Mesenchymal stem cell (in vitro differentiated cells and primary cell): ENCODE data around the gene CALML6.

ENCODE experiments used
- DNase-seq: peaks from one replicate; pipeline ENCODE4 v3.0.0-alpha.2; 2013
- H2AFZ ChIP-seq: one replicate; pipeline ENCODE4 v1.6.1; 2013; ENCODE audit warnings: low read depth, mild to moderate bottlenecking, control low read depth, inconsistent platforms, low read length, moderate library complexity
- H2AK5ac ChIP-seq: 2 replicates; pipeline ENCODE4 v1.6.1; 2013; ENCODE audit warnings: low read length, moderate library complexity, mild to moderate bottlenecking, inconsistent platforms; ENCODE audit not compliant: severe bottlenecking
- H2BK120ac ChIP-seq: one replicate; pipeline ENCODE4 v1.6.1; 2013; ENCODE audit warnings: low read depth, mild to moderate bottlenecking, inconsistent platforms, low read length, moderate library complexity
- H2BK12ac ChIP-seq, 2 experiments: one replicate each; pipeline ENCODE4 v1.6.1; 2013; ENCODE audit warnings: inconsistent platforms in 2 of 2, low read length in 2 of 2, mild to moderate bottlenecking in 2 of 2, moderate library complexity in 2 of 2, control low read depth in 1 of 2
- H2BK15ac ChIP-seq: one replicate; pipeline ENCODE4 v1.6.1; 2013; ENCODE audit warnings: mild to moderate bottlenecking, low read depth, inconsistent platforms; ENCODE audit not compliant: poor library complexity, severe bottlenecking
- H2BK5ac ChIP-seq: 2 replicates; pipeline ENCODE4 v1.6.1; 2013; ENCODE audit warnings: low read depth, mild to moderate bottlenecking, low read length, control low read depth, inconsistent platforms; ENCODE audit not compliant: poor library complexity, severe bottlenecking
- H3K14ac ChIP-seq, 2 experiments: one replicate each; pipeline ENCODE4 v1.6.1; 2013; ENCODE audit warnings: inconsistent platforms in 2 of 2, low read length in 2 of 2, control low read depth in 1 of 2, mild to moderate bottlenecking in 1 of 2, moderate library complexity in 1 of 2
- H3K18ac ChIP-seq, 2 experiments: one replicate each; pipeline ENCODE4 v1.6.1; 2013; ENCODE audit warnings: inconsistent platforms in 2 of 2, low read length in 2 of 2, control low read depth in 1 of 2, low read depth in 1 of 2, mild to moderate bottlenecking in 1 of 2
- H3K23ac ChIP-seq, 2 experiments: one replicate each; pipeline ENCODE4 v1.6.1; 2013; ENCODE audit warnings: inconsistent platforms in 2 of 2, low read length in 2 of 2, mild to moderate bottlenecking in 2 of 2, moderate library complexity in 2 of 2, control low read depth in 1 of 2
- H3K27ac ChIP-seq: 2 replicates; pipeline ENCODE4 v1.5.1; 2013; ENCODE audit warnings: mild to moderate bottlenecking, moderate library complexity, low read length, control low read depth, inconsistent platforms; ENCODE audit not compliant: poor library complexity, severe bottlenecking
- H3K27me3 ChIP-seq, 2 experiments: 2 replicates each; pipeline versions ENCODE4 v1.6.1 to v1.7.0; 2013; ENCODE audit warnings: low read length in 2 of 2, mild to moderate bottlenecking in 2 of 2, moderate library complexity in 2 of 2, control low read depth in 1 of 2, inconsistent platforms in 1 of 2; ENCODE audit not compliant: control insufficient read depth in 1 of 2, insufficient read depth in 1 of 2
- H3K36me3 ChIP-seq, 2 experiments: 2 replicates each; pipeline versions ENCODE4 v1.6.1 to v1.7.0; 2013; ENCODE audit warnings: low read length in 2 of 2, control low read depth in 1 of 2, inconsistent platforms in 1 of 2, low read depth in 1 of 2, mild to moderate bottlenecking in 1 of 2; ENCODE audit not compliant: insufficient read depth in 2 of 2, control insufficient read depth in 1 of 2
- H3K4ac ChIP-seq, 2 experiments: one replicate each; pipeline ENCODE4 v1.6.1; 2013; ENCODE audit warnings: inconsistent platforms in 2 of 2, low read length in 2 of 2, mild to moderate bottlenecking in 2 of 2, moderate library complexity in 2 of 2, control low read depth in 1 of 2, low read depth in 1 of 2
- H3K4me1 ChIP-seq: 2 replicates; pipeline ENCODE4 v1.6.1; 2013; ENCODE audit warnings: low read depth, low read length, control low read depth; ENCODE audit not compliant: control insufficient read depth, insufficient read depth
- H3K4me2 ChIP-seq: 2 replicates; pipeline ENCODE4 v1.6.1; 2013; ENCODE audit warnings: low read length, mild to moderate bottlenecking, inconsistent platforms; ENCODE audit not compliant: poor library complexity, severe bottlenecking
- H3K4me3 ChIP-seq, 2 experiments: 2 replicates each; pipeline versions ENCODE4 v1.5.1 to v1.7.0; 2013; ENCODE audit warnings: low read length in 2 of 2, mild to moderate bottlenecking in 2 of 2, control low read depth in 1 of 2, low read depth in 1 of 2; ENCODE audit not compliant: insufficient read depth in 1 of 2
- H3K79me1 ChIP-seq: replicated peaks from 2 replicates; pipeline ENCODE4 v1.6.1; 2013; ENCODE audit warnings: mild to moderate bottlenecking, control low read depth, low read length, inconsistent platforms; ENCODE audit not compliant: poor library complexity, severe bottlenecking
- H3K9ac ChIP-seq: 2 replicates; pipeline ENCODE4 v1.7.0; 2013; ENCODE audit warnings: mild to moderate bottlenecking, low read length, moderate library complexity
- H3K9me3 ChIP-seq: 2 replicates; pipeline ENCODE4 v1.7.0; 2013; ENCODE audit warnings: mild to moderate bottlenecking, low read length; ENCODE audit not compliant: control insufficient read depth
- H4K8ac ChIP-seq: one replicate; pipeline ENCODE4 v1.6.1; 2013; ENCODE audit warnings: inconsistent platforms, mild to moderate bottlenecking, low read length, moderate library complexity
- H4K91ac ChIP-seq: one replicate; pipeline ENCODE4 v1.6.1; 2013; ENCODE audit warnings: mild to moderate bottlenecking, low read length, inconsistent platforms
- WGBS: methylation state at CpG from one replicate; pipeline ENCODE4 v1.1.7; 2013; ENCODE audit warnings: mixed read lengths; 5-methylcytosine and 5-hydroxymethylcytosine counted together

The CALML6 gene

DNA sequence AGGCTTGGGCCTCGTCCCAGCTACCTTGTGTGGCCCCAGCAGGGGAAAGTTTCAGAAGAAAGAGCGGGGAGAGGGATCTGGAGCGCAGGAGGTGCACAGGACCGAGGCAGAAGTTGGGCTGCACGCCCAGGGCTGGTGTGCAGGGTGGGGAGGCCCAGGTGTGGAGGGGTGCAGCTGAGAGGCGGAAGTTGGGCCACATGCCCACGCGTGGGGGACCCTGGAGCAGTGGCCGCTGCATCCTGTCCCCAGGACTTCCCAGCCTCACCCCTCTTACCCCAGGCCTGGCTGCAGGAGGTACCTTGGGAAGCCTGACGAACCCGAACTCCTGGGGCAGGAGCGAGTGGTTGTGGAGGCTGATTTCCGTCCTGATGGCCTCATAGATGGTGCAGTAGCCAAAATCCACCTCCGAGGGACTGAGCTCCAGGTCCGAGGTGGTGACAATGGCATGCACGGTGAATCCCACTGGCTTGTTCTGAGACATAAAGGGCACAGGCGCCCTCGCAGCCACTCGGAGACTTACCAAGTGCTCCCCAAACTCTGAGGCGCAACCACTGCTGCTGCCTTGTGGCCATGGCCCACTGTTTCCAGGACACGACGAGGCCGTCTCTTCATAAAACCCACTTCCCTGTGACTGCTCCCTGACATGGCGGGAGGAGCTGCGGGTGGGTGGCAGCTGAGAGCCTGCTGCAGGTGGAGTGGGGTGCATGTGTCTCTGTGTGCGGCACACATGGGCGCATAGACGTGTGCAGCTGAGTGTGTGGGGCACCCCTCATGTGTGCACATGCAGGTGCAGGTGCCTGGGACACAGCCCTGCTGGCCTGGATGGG, 24.4 kb downstream of the CALML6 start:
- H3K79me1 ChIP-seq = no peaks in the 10 kb centered on the region
- H3K23ac ChIP-seq = no peak overlapping the region
- H3K9me3 ChIP-seq = no peaks in the 10 kb centered on the region
- no peak overlapping the region for H2BK15ac ChIP-seq
- H3K9ac ChIP-seq = no peak overlapping the region
- H3K36me3 ChIP-seq = no peaks in the 10 kb centered on the region
- no peak overlapping the region for H3K14ac ChIP-seq
- no peak overlapping the region for H4K91ac ChIP-seq
- H4K8ac ChIP-seq = no peak overlapping the region
- H3K27me3 ChIP-seq = peaks cover 7 to 75% of the 10 kb centered on the region in 2 experiments
- H2AFZ ChIP-seq = no peak overlapping the region
- DNase-seq = no peak
- H3K4me2 ChIP-seq = no peak overlapping the region
- H3K4me3 ChIP-seq = no peak overlapping the region
- no peak overlapping the region for H2BK120ac ChIP-seq
- H3K4ac ChIP-seq = no peak overlapping the region
- H2BK12ac ChIP-seq = no peak overlapping the region
- no peak overlapping the region for H2AK5ac ChIP-seq
- no peak overlapping the region for H3K27ac ChIP-seq
- 88% methylated on average over 24 of the region's 28 CpGs for WGBS
- H3K18ac ChIP-seq = no peak overlapping the region
- H3K4me1 ChIP-seq = peaks cover 9% of the 10 kb centered on the region
- H2BK5ac ChIP-seq = no peak overlapping the region

DNA sequence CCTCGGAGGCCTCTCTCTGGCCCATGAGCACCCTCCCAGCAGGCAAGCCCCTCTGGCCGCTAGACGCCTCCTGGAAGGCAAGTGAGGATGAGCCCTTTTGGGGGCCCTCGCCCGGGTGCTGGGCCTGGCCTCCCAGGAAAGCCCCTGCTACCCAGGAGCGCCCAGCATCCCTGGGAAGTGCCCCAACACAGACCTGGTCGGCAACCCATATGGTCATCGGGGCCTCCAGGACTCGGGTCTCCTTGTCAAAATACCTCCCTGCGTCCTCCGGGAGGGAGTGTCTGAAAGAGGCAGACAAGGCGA, 25.0 kb downstream of the CALML6 start:
- no peak overlapping the region for H2BK12ac ChIP-seq
- no peaks in the 10 kb centered on the region for H3K79me1 ChIP-seq
- H3K36me3 ChIP-seq = no peaks in the 10 kb centered on the region
- peaks cover 9% of the 10 kb centered on the region for H3K4me1 ChIP-seq
- H3K4me3 ChIP-seq = no peak overlapping the region
- no peak overlapping the region for H3K4ac ChIP-seq
- no peak overlapping the region for H4K91ac ChIP-seq
- no peak overlapping the region for H3K18ac ChIP-seq
- H4K8ac ChIP-seq = no peak overlapping the region
- no peak for DNase-seq
- H2BK5ac ChIP-seq = no peak overlapping the region
- peaks cover 7 to 79% of the 10 kb centered on the region in 2 experiments for H3K27me3 ChIP-seq
- H3K9ac ChIP-seq = no peak overlapping the region
- H3K23ac ChIP-seq = no peak overlapping the region
- H2AK5ac ChIP-seq = no peak overlapping the region
- no peaks in the 10 kb centered on the region for H3K9me3 ChIP-seq
- H3K27ac ChIP-seq = no peak overlapping the region
- no peak overlapping the region for H3K4me2 ChIP-seq
- no peak overlapping the region for H2BK120ac ChIP-seq
- no peak overlapping the region for H2BK15ac ChIP-seq
- WGBS = 93% methylated on average over 12 of the region's 12 CpGs
- H2AFZ ChIP-seq = no peak overlapping the region
- H3K14ac ChIP-seq = no peak overlapping the region

DNA sequence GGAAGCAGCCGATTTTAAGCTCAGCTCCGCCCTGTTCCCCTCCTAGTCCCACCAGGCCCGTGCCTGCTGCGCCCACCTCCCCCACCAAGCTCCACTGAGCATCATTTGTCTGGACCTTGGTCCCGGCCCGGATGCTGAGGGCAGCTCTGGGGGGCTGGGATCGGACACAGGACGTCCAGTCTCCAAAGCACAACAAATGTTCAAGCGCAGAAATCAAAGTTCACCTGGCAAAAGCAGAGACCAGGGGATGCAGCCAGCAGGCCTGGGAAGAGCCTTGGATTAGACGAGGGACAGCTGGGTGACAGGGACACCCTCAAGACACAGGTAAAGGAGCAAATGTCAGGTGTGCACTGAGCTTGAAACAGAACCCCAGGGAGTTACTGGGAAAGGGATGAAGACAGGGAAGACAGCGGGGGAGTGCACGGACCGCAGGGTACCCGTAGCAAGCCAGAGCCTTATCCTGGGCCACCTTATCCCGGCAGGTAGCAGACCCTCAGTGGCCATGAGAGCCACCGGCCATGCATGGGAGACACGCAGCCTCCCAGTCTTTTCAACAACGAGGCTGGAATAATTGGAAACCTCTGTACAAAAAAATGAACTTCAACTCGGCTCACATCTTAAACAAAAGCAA, 26.3 kb downstream of the CALML6 start:
- H3K79me1 ChIP-seq = no peaks in the 10 kb centered on the region
- H3K9me3 ChIP-seq = no peaks in the 10 kb centered on the region
- H3K36me3 ChIP-seq = no peaks in the 10 kb centered on the region
- no peak overlapping the region for H3K18ac ChIP-seq
- H2BK5ac ChIP-seq = no peak overlapping the region
- no peak overlapping the region for H2AK5ac ChIP-seq
- no peak overlapping the region for H3K9ac ChIP-seq
- H3K4me1 ChIP-seq = peaks cover 11% of the 10 kb centered on the region
- H3K4me3 ChIP-seq = no peak overlapping the region
- H4K91ac ChIP-seq = no peak overlapping the region
- H2AFZ ChIP-seq = no peak overlapping the region
- no peak overlapping the region for H2BK15ac ChIP-seq
- no peak overlapping the region for H2BK12ac ChIP-seq
- H3K4ac ChIP-seq = no peak overlapping the region
- no peak overlapping the region for H3K27ac ChIP-seq
- no peak overlapping the region for H2BK120ac ChIP-seq
- 78% methylated on average over 19 of the region's 19 CpGs for WGBS
- H3K23ac ChIP-seq = no peak overlapping the region
- H3K4me2 ChIP-seq = no peak overlapping the region
- DNase-seq = no peak
- H3K14ac ChIP-seq = no peak overlapping the region
- peaks cover 7 to 89% of the 10 kb centered on the region in 2 experiments for H3K27me3 ChIP-seq
- H4K8ac ChIP-seq = no peak overlapping the region

DNA sequence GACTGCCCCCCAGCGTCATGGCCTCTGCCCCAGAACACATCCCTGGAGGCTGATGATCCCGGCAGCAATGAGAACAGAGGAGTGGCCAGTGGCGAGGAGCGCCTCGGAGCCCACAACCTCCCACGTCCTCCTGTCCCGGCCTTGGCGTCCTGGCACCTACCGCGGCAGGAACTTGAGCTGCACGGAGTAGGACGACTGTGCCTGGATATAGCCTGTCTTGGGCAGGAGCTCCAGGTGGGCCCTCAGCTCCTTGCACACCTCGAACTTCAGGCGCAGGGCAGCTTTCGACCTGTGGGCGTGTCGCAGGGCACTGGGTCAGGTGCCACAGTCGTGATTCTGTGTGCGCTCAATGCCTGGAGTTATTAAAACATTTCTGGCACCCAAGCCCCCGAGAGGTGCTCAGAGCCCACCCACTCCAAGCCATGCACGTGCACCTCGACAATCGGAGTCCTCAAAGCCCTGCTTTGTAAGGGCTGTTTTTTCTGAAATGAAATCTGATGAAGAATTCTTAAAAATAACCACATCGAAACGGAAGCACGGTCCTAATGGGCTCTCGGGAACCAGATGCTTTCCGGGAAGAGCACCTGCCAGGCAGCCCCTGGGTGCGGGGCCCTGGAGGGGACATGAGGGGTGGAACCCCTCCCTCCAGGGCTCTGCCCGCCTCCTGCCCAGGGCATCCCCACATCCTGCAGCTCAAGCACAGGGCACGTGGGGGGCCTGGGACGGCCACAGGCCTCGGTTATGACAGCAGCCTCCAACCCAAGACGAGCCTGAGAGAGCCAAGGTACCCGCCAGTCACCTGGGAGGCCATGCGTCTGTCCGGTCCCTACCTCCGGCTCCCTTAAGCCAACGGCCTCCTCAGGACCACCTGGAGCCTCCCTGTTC, 27.1 kb downstream of the CALML6 start:
- H3K23ac ChIP-seq = no peak overlapping the region
- H2BK120ac ChIP-seq = no peak overlapping the region
- H3K36me3 ChIP-seq = no peaks in the 10 kb centered on the region
- H3K79me1 ChIP-seq = no peaks in the 10 kb centered on the region
- H3K9me3 ChIP-seq = no peaks in the 10 kb centered on the region
- H3K27me3 ChIP-seq = peaks cover 4 to 91% of the 10 kb centered on the region in 2 experiments
- H3K9ac ChIP-seq = no peak overlapping the region
- WGBS = 87% methylated on average over 39 of the region's 39 CpGs
- H2AK5ac ChIP-seq = no peak overlapping the region
- H2BK15ac ChIP-seq = no peak overlapping the region
- no peak overlapping the region for H3K14ac ChIP-seq
- H3K4me3 ChIP-seq = peak overlapping the region in 1 of 2 experiments; percentile 10
- peaks cover 11% of the 10 kb centered on the region for H3K4me1 ChIP-seq
- H4K91ac ChIP-seq = no peak overlapping the region
- H3K4ac ChIP-seq = no peak overlapping the region
- no peak overlapping the region for H3K18ac ChIP-seq
- no peak overlapping the region for H3K27ac ChIP-seq
- no peak overlapping the region for H4K8ac ChIP-seq
- no peak overlapping the region for H3K4me2 ChIP-seq
- H2BK5ac ChIP-seq = no peak overlapping the region
- DNase-seq = no peak
- H2BK12ac ChIP-seq = no peak overlapping the region
- no peak overlapping the region for H2AFZ ChIP-seq
